ENCODE measurements around the gene PCDHGA1. TPM values are rescaled to one million over a fixed set of nuclear protein-coding genes. Genes with fewer than 3 reads are reported as not detected.

PCDHGA1 gene
- total and polyA plus RNA-seq, 9 of the 15 experiments (the other 6 are each of a cell fraction or from before 2014, with no cell fraction given) = 0.05 to 0.26 (median 0.18) TPM; not detected in 2

- TF ChIP-seq ZNF212 (CRISPR knock-in tag; IDR thresholded peaks at IDR 0.05) (no peak), MGA (IDR thresholded peaks at IDR 0.05) (no peak), JUN (IDR thresholded peaks at IDR 0.05; ENCODE audit: borderline replicate concordance, low read depth, low read length) (0 out of 2 replicates have a peak, but pooled peaks have one; percentile 17), JUN (CRISPR knock-in tag; IDR thresholded peaks at IDR 0.05; ENCODE audit: borderline replicate concordance) (no peak), KLF13 (tag; IDR thresholded peaks at IDR 0.05; ENCODE audit: borderline replicate concordance, low read depth) (no peak), SMARCA4 (IDR thresholded peaks at IDR 0.05) (no peak), TCF3 (CRISPR knock-in tag; IDR thresholded peaks at IDR 0.05) (no peak), ARNT (IDR thresholded peaks at IDR 0.05) (no peak), IRF9 (tag; IDR thresholded peaks at IDR 0.05) (no peak), ZNF644 (tag; IDR thresholded peaks at IDR 0.05; ENCODE audit: low read depth) (no peak), TBL1XR1 (IDR thresholded peaks at IDR 0.05; ENCODE audit: low read length in 2 of 2) (peak in 1 of 2 experiments; percentile 48; a peak in 1 of 4 replicates), CTBP1 (IDR thresholded peaks at IDR 0.05; ENCODE audit: borderline replicate concordance) (peak; percentile 79)
Observed at GRCh38 chr5:141524604-141525597, 194.6 kb downstream of the PCDHGA1 start (continued).

Measured in K562 (cell line).